Stimulated activated CD4-positive, alpha-beta T cell treated with anti-CD3 and anti-CD28 coated beads, TNF-alpha, amount 100 ng/mL, for 4 hours (primary cell): ENCODE data around the gene ARL17A.
"Not testable (repeated sequence)": the region's sequence is repeated elsewhere in the genome, so short reads cannot be mapped to it uniquely, and the experiment has no call there.

Experiments
- DNase-seq, 3 experiments: peaks; one replicate each; pipeline ENCODE4 v3.0.0-alpha.2; 2020; ENCODE audit warnings: low read depth in 3 of 3

ARL17A gene

GRCh38 chr17:46548607-46549006, 30.9 kb downstream of the ARL17A start:
- not testable (repeated sequence) for DNase-seq

- not testable (repeated sequence) for DNase-seq
Observed at GRCh38 chr17:46534716-46535115, 44.8 kb downstream of the ARL17A start.

- DNase-seq, result not testable (repeated sequence)
Observed at GRCh38 chr17:46512168-46512567, 67.3 kb downstream of the ARL17A start, which contains the start of gene LRRC37A2. TSS of gene LRRC37A2 (plus strand) at chr17:46512468. CDS start at chr17:46512713, 245 bp downstream.

GRCh38 chr17:46505896-46506295, 73.6 kb downstream of the ARL17A start:
- DNase-seq, result not testable (repeated sequence)

GRCh38 chr17:46499437-46500139, 79.9 kb downstream of the ARL17A start:
- DNase-seq, result not testable (repeated sequence)

DNA sequence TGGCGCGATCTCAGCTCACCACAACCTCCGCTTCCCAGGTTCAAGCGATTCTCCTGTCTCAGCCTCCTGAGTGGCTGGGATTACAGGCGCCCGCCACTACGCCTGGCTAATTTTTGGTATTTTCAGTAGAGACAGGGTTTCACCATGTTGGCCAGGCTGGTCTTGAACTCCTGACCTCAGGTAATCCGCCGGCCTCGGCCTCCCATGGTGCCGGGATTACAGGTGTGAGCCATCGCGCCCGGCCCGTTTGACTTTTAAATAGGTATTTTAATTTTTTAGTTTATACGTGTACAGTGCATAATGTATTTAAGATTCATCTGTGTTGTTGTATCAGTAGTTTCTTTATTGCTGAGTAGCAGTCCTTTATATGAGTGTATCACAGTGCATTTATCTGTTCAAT, 87.5 kb downstream of the ARL17A start:
- DNase-seq, result not testable (repeated sequence)

GRCh38 chr17:46481310-46481709, 98.2 kb downstream of the ARL17A start:
- not testable (repeated sequence) for DNase-seq

DNA sequence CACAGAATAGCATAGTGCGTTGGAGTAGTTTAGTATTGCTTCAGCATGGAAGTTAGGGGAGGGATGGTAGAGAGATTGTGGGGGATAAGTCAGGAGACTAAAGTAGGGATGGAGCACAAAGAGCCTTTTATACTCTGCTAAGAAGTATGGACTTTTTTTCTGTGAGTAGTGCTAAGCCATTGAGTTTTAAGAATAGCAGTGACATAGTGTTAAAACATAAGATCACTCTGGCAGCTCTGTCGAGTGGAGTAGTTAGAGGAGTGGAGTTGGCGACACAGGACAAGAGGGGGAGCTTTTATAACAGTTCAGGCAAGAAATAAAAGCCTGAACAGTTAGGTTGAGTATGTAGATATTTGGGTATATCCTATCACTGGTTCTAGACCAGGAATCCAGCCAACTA, 100.7 kb downstream of the ARL17A start:
- not testable (repeated sequence) for DNase-seq

GRCh38 chr17:46475583-46475982, 103.9 kb downstream of the ARL17A start:
- DNase-seq, result not testable (repeated sequence)

DNA sequence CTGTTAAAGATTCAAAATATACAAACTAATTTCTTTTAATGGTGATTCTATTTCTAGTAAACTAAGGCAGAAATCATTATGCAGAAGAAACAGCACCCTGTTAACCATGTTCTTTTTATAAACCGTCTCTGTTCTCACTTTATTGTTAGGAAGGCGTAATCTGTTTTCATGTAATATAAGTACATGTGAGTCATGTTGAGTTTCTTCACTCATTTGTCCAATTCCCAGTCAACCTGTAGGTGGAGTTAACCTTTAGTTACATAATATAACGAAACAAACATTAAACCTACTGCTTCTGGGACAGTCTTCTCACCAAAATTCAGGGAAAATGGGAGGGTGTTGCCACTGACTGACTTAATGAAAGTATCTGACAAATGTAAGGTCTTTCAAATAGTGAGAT, 105.0 kb downstream of the ARL17A start:
- DNase-seq, result not testable (repeated sequence)

GRCh38 chr17:46467618-46468017, 111.9 kb downstream of the ARL17A start:
- DNase-seq, result not testable (repeated sequence)
